ENCODE measurements around the gene ZNF800. TPM values are rescaled to one million over a fixed set of nuclear protein-coding genes. Genes with fewer than 3 reads are reported as not detected.

The ZNF800 gene
- total and polyA plus RNA-seq, 8 donors, result 3.8 to 41.9 (median 20.9) TPM

DNA sequence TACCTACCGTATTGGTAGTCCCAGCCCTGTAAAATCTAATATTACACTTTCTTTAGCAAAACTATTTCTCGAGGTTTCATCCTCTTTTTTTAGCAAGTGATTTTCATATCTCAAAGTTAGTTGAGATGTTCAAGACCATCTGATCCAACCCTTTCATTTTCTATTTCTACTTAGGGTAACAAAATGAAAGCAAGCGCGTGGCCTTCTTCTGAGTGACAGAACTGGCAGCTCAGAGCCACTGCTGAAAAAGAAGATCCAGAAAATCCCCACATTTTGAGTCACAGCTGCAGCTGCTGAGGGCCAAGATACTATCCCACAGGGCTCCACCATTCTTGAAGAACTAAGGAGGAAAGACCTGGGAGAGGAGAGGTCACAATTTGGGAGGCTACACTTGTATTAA is 24.8 kb upstream of the ZNF800 start:
- no peak for DNase-seq
- Histone ChIP-seq H3K27me3 (no peaks in the 10 kb centered on the region), H3K27ac (no peak overlapping the region), H3K4me1 (no peaks in the 10 kb centered on the region), H3K4me3 (no peak overlapping the region), H3K36me3 (no peaks in the 10 kb centered on the region), H3K9me3 (no peaks in the 10 kb centered on the region)
- intact Hi-C loops (cut with DNase I; ENCODE audit: low total_unique reads), result no loop called here
- 85 to 89% (median 86%) methylated on average over 4 of the region's 4 CpGs for WGBS, 5 donors
- TF ChIP-seq, protein P1, sequence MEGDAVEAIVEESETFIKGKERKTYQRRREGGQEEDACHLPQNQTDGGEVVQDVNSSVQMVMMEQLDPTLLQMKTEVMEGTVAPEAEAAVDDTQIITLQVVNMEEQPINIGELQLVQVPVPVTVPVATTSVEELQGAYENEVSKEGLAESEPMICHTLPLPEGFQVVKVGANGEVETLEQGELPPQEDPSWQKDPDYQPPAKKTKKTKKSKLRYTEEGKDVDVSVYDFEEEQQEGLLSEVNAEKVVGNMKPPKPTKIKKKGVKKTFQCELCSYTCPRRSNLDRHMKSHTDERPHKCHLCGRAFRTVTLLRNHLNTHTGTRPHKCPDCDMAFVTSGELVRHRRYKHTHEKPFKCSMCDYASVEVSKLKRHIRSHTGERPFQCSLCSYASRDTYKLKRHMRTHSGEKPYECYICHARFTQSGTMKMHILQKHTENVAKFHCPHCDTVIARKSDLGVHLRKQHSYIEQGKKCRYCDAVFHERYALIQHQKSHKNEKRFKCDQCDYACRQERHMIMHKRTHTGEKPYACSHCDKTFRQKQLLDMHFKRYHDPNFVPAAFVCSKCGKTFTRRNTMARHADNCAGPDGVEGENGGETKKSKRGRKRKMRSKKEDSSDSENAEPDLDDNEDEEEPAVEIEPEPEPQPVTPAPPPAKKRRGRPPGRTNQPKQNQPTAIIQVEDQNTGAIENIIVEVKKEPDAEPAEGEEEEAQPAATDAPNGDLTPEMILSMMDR (IDR thresholded peaks at IDR 0.05), result no peak
- no peak for TF ChIP-seq POLR2A (IDR thresholded peaks at IDR 0.05)
- no peak for TF ChIP-seq POLR2AphosphoS5 (IDR thresholded peaks at IDR 0.05)
- no peak for TF ChIP-seq EP300 (IDR thresholded peaks at IDR 0.05)

DNA sequence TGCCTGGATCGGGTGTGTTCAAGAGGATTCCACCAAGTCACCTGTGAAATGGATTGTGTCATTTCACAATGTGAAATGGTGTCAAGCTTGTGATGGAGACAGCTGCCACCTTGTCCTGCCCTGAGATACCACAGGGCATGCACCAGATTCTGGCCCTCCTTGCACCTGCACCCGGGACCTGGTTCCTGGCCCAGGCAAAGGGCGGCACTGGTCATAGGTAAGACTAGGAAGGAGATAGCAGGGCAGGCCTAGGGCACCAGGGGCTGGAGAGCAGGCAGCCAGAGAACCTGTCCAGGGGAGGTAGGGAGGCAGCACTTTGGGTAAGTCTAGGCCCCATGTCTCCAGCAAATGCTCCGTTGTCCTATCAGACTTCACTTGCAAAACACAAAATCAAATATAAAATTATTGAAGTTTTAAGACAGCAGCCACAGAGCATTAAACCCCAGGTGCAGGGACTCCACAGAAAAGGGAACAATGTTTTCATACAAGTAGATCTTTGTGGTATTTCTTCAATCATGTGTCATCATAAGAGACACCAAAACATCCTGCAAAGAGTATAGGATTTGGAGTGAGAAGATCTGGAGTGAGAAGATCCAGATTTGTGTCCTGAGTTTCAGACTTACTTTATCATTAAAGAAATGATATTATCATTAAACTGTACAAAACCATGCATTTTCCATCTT is 22.7 kb upstream of the ZNF800 start:
- no peak overlapping the region for H3K4me3 ChIP-seq
- TF ChIP-seq POLR2A (IDR thresholded peaks at IDR 0.05), result no peak
- TF ChIP-seq, protein P1 (IDR thresholded peaks at IDR 0.05), result no peak
- no peak for TF ChIP-seq POLR2AphosphoS5 (IDR thresholded peaks at IDR 0.05)
- TF ChIP-seq EP300 (IDR thresholded peaks at IDR 0.05), result no peak
- intact Hi-C loops (cut with DNase I; ENCODE audit: low total_unique reads), result no loop called here
- H3K9me3 ChIP-seq, result no peaks in the 10 kb centered on the region
- no peaks in the 10 kb centered on the region for H3K27me3 ChIP-seq
- 93 to 96% (median 93%) methylated on average over 4 of the region's 4 CpGs for WGBS, 5 donors
- no peaks in the 10 kb centered on the region for H3K36me3 ChIP-seq
- H3K27ac ChIP-seq, result no peak overlapping the region
- DNase-seq, result no peak
- H3K4me1 ChIP-seq, result no peaks in the 10 kb centered on the region

DNA sequence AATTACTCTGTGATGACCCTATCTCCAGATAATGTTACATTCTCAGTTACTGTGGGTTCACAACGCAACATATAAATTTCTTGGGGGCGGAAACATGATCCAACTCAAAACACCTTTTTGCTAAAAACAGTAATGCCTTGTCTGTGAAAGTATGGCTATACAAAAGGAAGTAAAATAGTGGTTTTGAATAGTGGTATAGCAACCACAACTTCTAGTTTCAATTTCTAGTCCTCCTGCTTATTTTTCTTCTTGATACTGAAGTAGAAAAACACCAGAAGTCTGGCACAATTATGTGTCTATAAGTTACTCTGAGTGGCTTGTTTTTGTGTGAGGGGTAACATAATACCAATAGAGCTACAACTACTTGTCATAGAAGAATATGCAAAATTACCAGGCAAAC is 21.5 kb upstream of the ZNF800 start:
- TF ChIP-seq, protein P1 (IDR thresholded peaks at IDR 0.05), result no peak
- TF ChIP-seq POLR2A (IDR thresholded peaks at IDR 0.05) (no peak), EP300 (IDR thresholded peaks at IDR 0.05) (no peak), POLR2AphosphoS5 (IDR thresholded peaks at IDR 0.05) (no peak)
- H3K36me3 ChIP-seq, result no peaks in the 10 kb centered on the region
- DNase-seq, result peak in 1 of 2 donors; percentile 15
- intact Hi-C loops (cut with DNase I; ENCODE audit: low total_unique reads), result no loop called here
- H3K9me3 ChIP-seq, result no peaks in the 10 kb centered on the region
- H3K4me3 ChIP-seq, result no peak overlapping the region
- no peaks in the 10 kb centered on the region for H3K4me1 ChIP-seq
- WGBS, 5 donors, result 77 to 92% (median 79%) methylated on average over 2 of the region's 2 CpGs
- H3K27ac ChIP-seq, result no peak overlapping the region
- no peaks in the 10 kb centered on the region for H3K27me3 ChIP-seq

DNA sequence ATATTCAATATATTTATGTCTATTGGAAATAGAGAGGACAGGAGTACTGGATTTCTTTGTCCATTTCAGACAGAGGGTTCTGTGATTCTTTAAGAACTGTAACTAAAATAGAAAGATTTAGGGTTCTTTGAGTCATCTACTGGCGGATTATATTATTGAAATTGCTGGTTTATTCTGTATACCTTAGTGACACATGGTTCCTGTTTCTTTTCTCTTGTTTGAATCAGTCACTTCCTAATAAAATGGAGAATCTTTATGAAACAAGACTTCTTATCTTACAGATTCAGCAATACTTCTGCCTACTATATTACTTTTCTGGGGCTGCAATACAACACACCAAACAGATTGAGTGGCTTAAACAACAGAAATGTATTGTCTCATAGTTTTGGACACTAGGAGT is 20.8 kb upstream of the ZNF800 start:
- Histone ChIP-seq H3K9me3 (no peaks in the 10 kb centered on the region), H3K4me1 (no peaks in the 10 kb centered on the region), H3K36me3 (no peaks in the 10 kb centered on the region), H3K27me3 (no peaks in the 10 kb centered on the region), H3K4me3 (no peak overlapping the region), H3K27ac (no peak overlapping the region)
- intact Hi-C loops (cut with DNase I; ENCODE audit: low total_unique reads), result no loop called here
- 71 to 86% (median 82%) methylated on average over 1 of the region's 1 CpG for WGBS, 5 donors
- DNase-seq, result no peak
- no peak for TF ChIP-seq POLR2A (IDR thresholded peaks at IDR 0.05)
- no peak for TF ChIP-seq EP300 (IDR thresholded peaks at IDR 0.05)
- TF ChIP-seq, protein P1 (IDR thresholded peaks at IDR 0.05), result no peak
